HG03460 (cell line): ENCODE data around the gene OARD1.

Experiments
- ATAC-seq: cut with Tn5 transposase; IDR thresholded peaks from one replicate; pipeline ENCODE4 v1.9.1; 2021; ENCODE audit not compliant: unreplicated experiment

The OARD1 gene

DNA sequence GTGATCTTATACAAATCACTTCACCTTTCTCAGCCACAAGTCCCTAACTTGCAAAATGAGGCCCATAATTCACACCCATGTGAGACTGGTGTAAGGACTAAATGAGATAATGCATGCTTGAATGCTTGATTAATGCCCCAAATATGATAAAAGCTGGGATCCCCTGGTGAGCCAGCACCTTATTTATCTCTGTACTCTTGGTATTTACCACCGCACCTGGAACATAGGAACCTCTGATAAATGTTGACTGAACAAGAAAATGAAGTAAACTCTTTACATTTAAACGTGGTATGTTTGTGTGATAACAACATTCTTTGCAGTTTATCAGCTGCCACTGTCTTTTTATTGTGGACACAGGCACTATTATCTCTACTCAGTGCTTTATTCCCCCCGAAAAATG lies 21.6 kb downstream of the OARD1 start:
- no peak for ATAC-seq

- ATAC-seq, result no peak
Observed at GRCh38 chr6:41049955-41050354, 22.2 kb downstream of the OARD1 start.

GRCh38 chr6:41049521-41049920 lies 22.6 kb downstream of the OARD1 start:
- ATAC-seq, result no peak

- no peak for ATAC-seq
Observed at GRCh38 chr6:41047745-41048732, 24.1 kb downstream of the OARD1 start.

- no peak for ATAC-seq
Observed at GRCh38 chr6:41047306-41047705, 24.9 kb downstream of the OARD1 start.

- no peak for ATAC-seq
Observed at GRCh38 chr6:41046084-41046483, 26.1 kb downstream of the OARD1 start.

DNA sequence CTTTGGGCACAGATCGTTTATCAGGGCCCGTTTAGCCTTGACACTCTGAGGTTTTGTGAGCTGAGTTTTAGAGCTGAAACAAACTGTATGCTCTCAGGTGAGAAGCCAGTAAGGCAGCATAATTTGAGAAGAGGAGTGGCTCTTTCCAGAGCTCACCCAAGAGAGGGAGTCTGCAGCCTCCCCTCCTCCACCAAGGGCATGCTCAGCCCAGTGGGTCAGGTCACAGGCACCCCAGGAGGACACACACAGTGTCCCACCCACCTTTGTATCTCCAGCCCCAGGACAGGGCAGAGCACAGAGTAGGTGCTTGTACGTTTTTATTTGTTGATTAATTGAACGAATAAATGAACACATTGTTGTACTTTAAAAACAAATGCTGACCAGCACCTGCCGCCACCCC lies 26.5 kb downstream of the OARD1 start:
- ATAC-seq, result no peak

DNA sequence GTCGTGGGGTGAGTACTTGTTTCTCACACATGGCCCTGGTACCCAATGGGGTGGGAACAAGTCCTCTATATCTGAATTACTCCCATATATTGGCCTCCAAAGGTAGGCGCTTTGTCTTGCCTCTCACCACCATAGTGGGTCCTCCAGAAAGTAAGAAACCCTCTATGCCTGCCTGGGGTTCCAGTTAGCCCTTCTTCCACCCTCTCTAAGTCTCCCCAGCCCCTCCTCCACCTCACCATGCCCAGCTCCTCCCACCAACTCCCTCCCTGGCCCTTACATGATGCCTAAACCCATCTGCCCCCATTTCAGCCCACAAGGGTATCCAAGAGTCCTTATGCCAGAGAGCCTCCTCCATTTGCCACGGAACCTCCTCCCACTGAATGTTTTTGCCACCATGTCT lies 29.0 kb downstream of the OARD1 start:
- no peak for ATAC-seq

DNA sequence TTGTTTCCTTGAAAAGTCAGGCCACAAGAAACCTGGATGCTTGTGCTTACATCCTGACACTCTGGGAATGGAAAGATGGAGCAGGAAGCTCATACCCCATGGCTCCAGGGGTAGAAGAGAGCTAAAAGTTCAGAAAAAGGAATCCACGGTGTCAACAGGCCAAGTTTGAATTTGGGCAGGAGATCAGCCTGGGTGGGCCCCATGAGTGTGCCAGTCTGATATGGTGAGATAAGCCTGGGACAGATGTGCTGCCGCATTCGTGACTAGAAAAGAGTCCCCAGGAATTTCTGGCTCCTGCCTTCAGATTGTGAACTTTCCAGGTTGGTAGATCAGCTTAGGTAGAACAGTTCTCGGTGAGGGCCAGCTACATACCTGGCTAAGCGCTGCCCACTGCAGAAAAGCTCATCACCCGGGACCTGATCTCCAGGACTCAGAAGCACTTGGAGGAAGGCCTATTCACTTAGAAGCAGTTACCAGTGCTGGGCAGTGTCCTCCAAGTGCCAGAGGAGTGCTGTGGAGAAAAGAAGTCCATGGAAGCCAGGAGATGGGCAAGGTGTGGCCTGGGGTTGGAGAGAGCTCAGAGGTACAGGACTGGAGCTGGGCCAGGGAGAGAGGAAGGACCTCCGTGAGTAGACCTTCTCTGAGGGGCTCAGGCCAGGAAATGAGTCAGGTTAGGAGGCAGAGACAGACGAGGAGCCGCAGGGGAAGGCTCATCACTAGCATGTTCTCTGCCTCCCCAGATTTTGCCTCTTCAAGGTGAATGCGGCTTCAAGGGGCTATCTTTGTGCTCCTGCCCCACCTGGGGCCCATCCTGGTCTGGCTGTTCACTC lies 29.7 kb downstream of the OARD1 start, which contains the start of gene TSPO2:
TSS of gene TSPO2 (plus strand) at position 242 of the 830 bp plus-strand sequence. CDS start at position 761, 519 bp downstream.
- ATAC-seq, result no peak

- ATAC-seq, result no peak
Observed at GRCh38 chr6:41040940-41041536, 31.1 kb downstream of the OARD1 start.

GRCh38 chr6:41040101-41040939 lies 31.8 kb downstream of the OARD1 start:
- ATAC-seq, result no peak

GRCh38 chr6:41039060-41039998 lies 32.8 kb downstream of the OARD1 start, which contains the start of gene UNC5CL:
TSS of gene UNC5CL (minus strand) at chr6:41039221. CDS start at chr6:41035074, 4,147 bp downstream.
- ATAC-seq, result no peak

GRCh38 chr6:41038205-41038604 lies 34.0 kb downstream of the OARD1 start:
- no peak for ATAC-seq

- ATAC-seq, result no peak
Observed at GRCh38 chr6:41037107-41037900, 34.9 kb downstream of the OARD1 start.

GRCh38 chr6:41036601-41037000 lies 35.6 kb downstream of the OARD1 start:
- ATAC-seq, result no peak

DNA sequence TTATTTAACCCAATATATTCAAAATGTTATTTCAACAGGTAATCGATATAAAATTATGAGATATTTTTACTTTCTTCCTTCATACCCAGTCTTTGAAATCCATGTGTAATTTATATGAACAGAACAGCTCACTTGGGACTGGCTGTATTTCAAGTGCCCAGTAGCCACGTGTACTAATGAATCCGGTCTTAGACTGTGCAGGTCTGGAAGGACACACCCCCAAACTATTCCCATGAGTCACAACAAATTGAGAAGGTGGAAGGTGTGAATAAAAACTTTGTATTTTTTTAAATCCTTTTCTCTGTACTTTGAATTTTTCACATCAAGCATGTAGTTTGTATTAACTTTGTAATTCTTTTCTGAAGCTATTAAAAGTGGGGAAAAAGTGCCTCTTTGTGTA lies 36.0 kb downstream of the OARD1 start:
- ATAC-seq, result no peak

GRCh38 chr6:41033776-41034175 lies 38.4 kb downstream of the OARD1 start:
- no peak for ATAC-seq

DNA sequence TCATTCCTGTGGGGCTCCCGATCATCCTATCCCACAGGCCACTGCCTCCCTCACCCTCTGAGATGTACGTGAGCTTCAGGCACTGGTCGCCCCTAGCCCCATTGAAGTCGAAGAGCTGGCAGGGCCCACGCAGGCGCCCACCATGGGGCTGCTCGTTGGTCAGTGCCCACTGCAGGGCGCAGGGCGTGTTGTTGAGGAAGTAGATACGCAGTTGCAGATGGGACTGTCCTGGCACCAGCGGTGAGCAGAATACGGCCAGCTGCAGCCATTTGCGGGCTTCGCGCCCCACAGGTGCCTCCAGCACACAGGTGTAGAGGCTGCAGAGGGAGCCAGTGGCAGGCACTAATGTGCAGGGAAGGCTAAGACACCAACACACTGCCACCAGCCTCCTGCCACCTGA lies 39.3 kb downstream of the OARD1 start:
- no peak for ATAC-seq
